ENCODE results near the gene ARHGEF9.

- no peak for TF ChIP-seq EZH2phosphoT487 (conservative IDR thresholded peaks at IDR 0.05; ENCODE audit: low read length)
- TF ChIP-seq, protein P1, sequence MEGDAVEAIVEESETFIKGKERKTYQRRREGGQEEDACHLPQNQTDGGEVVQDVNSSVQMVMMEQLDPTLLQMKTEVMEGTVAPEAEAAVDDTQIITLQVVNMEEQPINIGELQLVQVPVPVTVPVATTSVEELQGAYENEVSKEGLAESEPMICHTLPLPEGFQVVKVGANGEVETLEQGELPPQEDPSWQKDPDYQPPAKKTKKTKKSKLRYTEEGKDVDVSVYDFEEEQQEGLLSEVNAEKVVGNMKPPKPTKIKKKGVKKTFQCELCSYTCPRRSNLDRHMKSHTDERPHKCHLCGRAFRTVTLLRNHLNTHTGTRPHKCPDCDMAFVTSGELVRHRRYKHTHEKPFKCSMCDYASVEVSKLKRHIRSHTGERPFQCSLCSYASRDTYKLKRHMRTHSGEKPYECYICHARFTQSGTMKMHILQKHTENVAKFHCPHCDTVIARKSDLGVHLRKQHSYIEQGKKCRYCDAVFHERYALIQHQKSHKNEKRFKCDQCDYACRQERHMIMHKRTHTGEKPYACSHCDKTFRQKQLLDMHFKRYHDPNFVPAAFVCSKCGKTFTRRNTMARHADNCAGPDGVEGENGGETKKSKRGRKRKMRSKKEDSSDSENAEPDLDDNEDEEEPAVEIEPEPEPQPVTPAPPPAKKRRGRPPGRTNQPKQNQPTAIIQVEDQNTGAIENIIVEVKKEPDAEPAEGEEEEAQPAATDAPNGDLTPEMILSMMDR (IDR thresholded peaks at IDR 0.05; ENCODE audit: insufficient read depth, low read length, poor library complexity, severe bottlenecking): no peak
These were observed 45.1 kb downstream of the ARHGEF9 start for GRCh38 chrX:63739885-63740284.
